ELR (cell line): ENCODE results near the gene IFTAP.
"Not testable (repeated sequence)": the region's sequence is repeated elsewhere in the genome, so short reads cannot be mapped to it uniquely, and the experiment has no call there.

ENCODE experiments used
- DNase-seq: peaks from one replicate; pipeline ENCODE4 v3.0.0-alpha.2; 2015; ENCODE audit warnings: low read depth

Gene IFTAP

DNA sequence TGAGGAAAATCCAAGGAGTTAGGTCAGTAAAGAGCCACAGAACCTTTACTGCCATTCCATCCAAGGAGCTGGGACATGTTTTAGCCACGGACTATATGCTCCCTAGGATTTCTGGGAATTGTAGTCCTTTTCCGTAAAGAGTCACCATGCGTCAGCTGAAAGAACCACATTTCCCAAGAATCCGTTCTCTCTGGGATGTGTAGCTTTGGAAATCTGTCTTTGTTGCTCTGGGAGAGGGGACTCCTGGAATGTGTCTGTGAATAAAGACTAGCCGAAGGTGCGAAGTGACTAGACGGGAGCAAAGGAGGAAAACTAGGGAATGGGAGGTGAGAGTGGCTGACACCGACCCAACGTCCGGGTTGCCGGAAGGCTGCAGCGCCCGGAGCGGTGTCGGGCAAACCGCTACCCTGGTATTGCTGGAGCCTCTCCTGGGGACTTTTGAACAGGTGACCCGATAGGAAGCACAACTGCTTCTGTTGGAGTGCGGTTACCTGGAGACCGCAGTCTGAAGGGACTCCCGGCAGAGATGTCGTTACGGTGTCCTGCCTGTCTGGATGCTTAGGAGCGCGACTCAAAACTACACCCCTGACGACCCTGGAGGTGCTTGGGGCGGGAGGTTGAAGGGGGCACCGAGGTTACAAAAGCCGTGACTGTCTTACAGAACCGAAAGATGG, at the start of gene IFTAP:
TSS of gene IFTAP (plus strand) at position 187 of the 674 bp plus-strand sequence. CDS start 15,602 bp downstream, outside the sequence.
- peak; percentile 91 for DNase-seq

GRCh38 chr11:36550385-36551115, 43.8 kb upstream of the IFTAP start:
- DNase-seq, result no peak

GRCh38 chr11:36557390-36557789, 36.9 kb upstream of the IFTAP start:
- not testable (repeated sequence) for DNase-seq

DNA sequence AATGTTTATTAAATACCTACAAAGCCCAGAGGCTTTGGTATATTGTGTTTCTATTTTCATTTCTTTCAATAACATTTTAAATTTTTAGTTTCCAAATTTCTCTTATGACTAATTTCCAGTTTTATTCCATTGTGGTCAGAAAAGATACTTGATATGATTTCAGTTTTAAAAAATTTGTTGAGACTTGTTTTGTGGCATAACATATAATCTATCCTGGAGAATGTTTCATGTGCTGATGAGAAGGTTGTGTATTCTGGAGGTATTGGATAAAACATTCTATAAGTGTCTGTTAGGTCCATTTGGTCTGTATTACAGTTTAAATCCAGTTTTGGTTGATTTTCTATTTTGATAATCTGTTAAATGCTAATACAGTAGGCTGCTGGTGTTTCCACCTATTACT, 36.3 kb upstream of the IFTAP start:
- no peak for DNase-seq

- DNase-seq, result no peak
Measured at GRCh38 chr11:36558571-36559413, 35.5 kb upstream of the IFTAP start.

- peak; percentile 69 for DNase-seq
Measured at GRCh38 chr11:36564376-36565030, 29.8 kb upstream of the IFTAP start.

GRCh38 chr11:36565031-36565610, 29.2 kb upstream of the IFTAP start:
- no peak for DNase-seq

DNA sequence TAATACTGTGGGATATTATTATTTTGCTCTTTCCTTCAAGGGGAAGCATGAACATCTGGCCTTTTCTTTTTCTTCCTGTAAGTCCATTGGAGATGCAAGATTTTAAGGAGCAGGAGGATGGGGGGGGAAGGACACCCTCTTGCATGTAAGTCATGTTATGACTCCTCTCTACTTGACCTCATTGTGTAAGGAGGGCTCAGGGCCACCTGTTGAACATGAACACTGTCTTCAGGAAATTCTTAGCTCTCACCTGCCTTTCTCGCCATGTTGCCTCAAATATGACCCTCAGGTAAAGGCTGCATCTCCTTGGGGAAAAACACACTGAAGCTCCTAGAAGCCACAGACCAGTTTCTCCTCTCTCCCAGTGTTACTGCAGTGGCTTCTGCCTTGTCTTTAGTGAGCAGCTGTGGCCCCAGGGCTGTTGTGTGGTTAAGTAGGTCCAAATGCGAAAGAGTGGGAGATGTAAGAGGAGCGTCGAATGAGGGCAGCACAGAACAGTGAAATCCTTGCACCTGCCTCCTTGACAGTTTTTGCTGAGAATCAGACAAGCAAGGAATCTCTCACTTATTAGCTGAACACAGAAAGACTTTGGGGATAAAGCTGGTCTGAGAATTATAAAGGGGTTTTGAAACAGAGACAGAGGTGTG, 27.8 kb upstream of the IFTAP start:
- no peak for DNase-seq

- DNase-seq, result no peak
Measured at GRCh38 chr11:36567694-36568093, 26.6 kb upstream of the IFTAP start, which contains the start of gene RAG1. TSS of gene RAG1 (plus strand) at chr11:36568007. CDS start at chr11:36573305, 5,298 bp downstream.

DNA sequence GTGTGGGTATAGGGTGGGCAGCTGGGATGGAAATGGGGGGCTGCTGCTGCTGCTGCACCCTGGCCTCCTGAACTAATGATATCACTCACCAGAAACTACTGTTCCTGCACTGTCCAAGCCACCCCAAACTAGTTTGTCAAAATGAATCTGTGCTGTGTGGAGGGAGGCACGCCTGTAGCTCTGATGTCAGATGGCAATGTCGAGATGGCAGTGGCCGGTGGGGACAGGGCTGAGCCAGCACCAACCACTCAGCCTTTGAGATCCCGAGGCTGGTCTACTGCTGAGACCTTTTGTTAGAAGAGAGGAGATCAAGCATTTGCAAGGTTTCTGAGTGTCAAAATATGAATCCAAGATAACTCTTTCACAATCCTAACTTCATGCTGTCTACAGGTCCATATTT, 25.2 kb upstream of the IFTAP start:
- DNase-seq, result no peak

DNA sequence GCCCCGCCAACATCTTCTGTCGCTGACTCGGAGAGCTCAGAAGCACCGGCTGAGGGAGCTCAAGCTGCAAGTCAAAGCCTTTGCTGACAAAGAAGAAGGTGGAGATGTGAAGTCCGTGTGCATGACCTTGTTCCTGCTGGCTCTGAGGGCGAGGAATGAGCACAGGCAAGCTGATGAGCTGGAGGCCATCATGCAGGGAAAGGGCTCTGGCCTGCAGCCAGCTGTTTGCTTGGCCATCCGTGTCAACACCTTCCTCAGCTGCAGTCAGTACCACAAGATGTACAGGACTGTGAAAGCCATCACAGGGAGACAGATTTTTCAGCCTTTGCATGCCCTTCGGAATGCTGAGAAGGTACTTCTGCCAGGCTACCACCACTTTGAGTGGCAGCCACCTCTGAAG, 19.8 kb upstream of the IFTAP start:
- DNase-seq, result no peak

DNA sequence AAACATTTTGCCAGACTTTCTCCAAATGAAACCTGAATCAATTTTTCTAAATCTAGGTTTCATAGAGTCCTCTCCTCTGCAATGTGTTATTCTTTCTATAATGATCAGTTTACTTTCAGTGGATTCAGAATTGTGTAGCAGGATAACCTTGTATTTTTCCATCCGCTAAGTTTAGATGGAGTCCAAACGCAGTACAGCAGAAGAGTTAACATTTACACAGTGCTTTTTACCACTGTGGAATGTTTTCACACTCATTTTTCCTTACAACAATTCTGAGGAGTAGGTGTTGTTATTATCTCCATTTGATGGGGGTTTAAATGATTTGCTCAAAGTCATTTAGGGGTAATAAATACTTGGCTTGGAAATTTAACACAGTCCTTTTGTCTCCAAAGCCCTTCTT, 16.9 kb upstream of the IFTAP start:
- no peak for DNase-seq

GRCh38 chr11:36577859-36578258, 16.4 kb upstream of the IFTAP start:
- DNase-seq, result peak; percentile 15

- DNase-seq, result no peak
Measured at GRCh38 chr11:36578458-36578857, 15.8 kb upstream of the IFTAP start.

- DNase-seq, result no peak
Measured at GRCh38 chr11:36581536-36581935, 12.8 kb upstream of the IFTAP start.

GRCh38 chr11:36583667-36584066, 10.6 kb upstream of the IFTAP start:
- DNase-seq, result peak; percentile 3

DNA sequence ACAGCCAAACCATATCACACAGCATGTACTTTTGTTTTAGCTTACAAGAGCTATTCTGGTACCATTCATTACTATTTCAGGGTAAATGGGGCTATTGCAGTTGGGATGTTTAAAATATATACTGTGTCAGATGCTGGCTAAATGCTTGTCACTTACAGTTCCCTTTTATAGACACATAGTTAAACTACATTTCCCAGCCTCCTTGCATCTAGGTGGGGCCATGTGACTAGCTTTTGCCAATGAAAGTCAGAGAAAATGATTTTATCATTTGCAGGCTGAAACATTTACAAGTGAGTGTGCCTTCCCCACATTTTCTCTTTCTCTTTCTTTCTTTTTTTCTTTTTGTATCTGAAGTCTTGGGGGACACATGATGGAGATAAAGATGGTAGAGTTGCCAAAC, 7.8 kb upstream of the IFTAP start:
- DNase-seq, result no peak

- no peak for DNase-seq
Measured at GRCh38 chr11:36588099-36588498, 6.2 kb upstream of the IFTAP start.

DNA sequence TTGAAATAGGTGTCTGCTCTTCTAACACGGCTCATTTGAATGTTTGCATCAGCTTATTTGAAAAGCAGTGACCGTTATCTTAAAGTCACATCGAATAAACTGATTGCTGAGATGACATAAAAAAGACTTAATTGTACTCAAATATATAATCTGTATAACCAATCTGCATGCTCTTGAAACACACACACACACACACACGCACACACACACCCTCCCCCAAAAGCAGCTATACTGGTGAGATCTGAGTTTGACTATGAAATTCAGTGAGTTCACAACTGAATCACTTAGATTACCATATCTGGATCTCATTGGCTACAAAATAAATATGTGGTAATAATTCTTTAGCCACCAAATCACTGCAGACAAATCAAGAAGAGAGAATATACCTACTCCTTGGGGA, 3.8 kb upstream of the IFTAP start:
- DNase-seq, result no peak

GRCh38 chr11:36591433-36591832, 2.9 kb upstream of the IFTAP start:
- DNase-seq, result no peak

GRCh38 chr11:36596880-36597279, 2.6 kb downstream of the IFTAP start:
- DNase-seq, result no peak
